ENCODE measurements around the gene HS3ST5. TPM values are rescaled to one million over a fixed set of nuclear protein-coding genes. Genes with fewer than 3 reads are reported as not detected.

HS3ST5 gene
- total and polyA plus RNA-seq, 9 donors, result 0.08 TPM; not detected in 8

DNA sequence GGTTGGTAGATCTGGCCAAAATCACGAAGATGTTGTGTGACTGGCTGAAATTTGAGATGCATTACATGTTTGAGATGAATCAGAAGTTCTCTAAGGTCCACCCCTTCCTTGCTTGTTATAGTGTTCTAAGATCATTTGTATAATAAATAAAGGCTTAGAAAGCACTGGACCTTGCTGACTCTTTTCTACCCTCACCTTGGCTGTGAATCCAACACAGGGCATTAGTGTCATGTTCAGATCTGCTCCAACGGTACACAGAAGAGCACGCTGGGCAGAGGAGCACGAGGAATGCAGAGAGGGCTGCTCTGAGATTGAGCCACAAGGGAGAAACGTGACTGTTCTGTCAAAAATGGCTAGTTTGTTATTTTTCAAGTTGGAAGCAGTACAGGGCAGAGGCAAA is 202.4 kb downstream of the HS3ST5 start:
- no peak for DNase-seq
- Histone ChIP-seq H3K9me3 (no peaks in the 10 kb centered on the region), H3K27me3 (no peaks in the 10 kb centered on the region), H3K36me3 (no peaks in the 10 kb centered on the region), H3K4me3 (no peak overlapping the region), H3K4me1 (ENCODE audit: insufficient read depth) (no peaks in the 10 kb centered on the region), H3K27ac (no peak overlapping the region)
- WGBS, 3 donors, result 35 to 48% (median 36%) methylated on average over 5 of the region's 5 CpGs
- intact Hi-C loops (cut with DNase I), result no loop called here
- no peak for TF ChIP-seq EP300 (IDR thresholded peaks at IDR 0.05)
- TF ChIP-seq, protein P1, sequence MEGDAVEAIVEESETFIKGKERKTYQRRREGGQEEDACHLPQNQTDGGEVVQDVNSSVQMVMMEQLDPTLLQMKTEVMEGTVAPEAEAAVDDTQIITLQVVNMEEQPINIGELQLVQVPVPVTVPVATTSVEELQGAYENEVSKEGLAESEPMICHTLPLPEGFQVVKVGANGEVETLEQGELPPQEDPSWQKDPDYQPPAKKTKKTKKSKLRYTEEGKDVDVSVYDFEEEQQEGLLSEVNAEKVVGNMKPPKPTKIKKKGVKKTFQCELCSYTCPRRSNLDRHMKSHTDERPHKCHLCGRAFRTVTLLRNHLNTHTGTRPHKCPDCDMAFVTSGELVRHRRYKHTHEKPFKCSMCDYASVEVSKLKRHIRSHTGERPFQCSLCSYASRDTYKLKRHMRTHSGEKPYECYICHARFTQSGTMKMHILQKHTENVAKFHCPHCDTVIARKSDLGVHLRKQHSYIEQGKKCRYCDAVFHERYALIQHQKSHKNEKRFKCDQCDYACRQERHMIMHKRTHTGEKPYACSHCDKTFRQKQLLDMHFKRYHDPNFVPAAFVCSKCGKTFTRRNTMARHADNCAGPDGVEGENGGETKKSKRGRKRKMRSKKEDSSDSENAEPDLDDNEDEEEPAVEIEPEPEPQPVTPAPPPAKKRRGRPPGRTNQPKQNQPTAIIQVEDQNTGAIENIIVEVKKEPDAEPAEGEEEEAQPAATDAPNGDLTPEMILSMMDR (IDR thresholded peaks at IDR 0.05), result no peak
- TF ChIP-seq POLR2A (IDR thresholded peaks at IDR 0.05), result no peak

DNA sequence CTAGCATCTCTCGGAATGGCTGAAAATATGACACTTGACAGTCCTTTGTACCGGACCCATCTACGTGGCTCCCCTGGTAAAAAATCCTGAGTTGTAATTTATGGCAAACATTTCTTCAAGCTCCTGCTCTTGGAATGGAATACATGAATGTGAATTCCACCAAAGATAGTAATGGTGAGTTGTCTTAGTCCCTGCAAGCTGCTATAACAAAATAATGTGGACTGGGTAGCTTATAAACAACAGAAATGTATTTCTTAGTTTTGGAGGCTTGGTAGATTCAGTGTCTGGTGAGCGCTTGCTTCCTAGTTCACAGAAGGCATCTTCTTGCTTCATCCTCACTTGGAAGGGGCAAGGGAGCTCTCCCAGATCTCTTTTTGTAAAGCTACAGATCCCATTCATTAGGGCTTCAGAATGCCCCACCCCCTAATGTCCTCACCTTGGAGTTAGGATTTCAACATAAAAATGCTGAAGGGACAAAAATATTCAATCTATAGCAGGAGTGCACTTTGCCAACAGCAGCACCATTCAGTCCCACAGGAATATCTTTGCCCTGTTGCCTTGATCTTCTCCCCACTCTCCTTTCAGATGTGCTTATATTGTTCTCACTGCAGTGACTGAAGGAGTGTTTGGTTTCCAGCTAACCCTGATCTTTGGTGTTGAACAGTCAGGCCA is 204.1 kb downstream of the HS3ST5 start:
- WGBS, 3 donors, result 96 to 97% (median 97%) methylated on average over 4 of the region's 4 CpGs

DNA sequence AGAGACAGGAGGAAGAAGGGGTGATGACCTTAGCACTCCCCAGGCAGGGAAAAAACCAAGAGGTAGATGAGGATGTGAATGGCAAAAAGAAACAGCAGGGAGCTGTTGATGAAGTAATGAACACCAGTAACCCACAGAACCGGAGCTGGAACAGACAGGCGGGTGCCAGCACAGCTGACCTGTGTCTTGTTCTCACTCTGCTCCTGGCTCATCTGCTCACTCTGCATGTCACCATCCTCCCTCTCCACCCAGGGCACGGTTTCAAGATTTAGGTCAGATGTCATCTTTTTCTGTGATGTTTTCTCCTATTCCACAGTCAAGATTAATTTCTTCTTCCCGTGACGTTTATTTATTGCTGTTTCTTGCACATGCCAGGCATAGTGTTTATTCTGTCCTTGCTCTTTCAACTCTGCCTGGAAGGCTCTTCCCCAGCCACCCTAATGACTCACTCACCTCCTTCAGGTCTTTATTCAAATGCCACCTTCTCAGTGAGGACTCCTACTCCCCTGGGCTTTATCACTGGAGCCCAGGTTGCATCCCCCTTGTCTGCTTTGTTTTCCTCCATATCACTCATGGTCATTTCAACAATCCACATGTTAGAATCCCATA is 207.4 kb downstream of the HS3ST5 start:
- Histone ChIP-seq H3K27ac (no peak overlapping the region), H3K36me3 (no peaks in the 10 kb centered on the region), H3K4me3 (no peak overlapping the region), H3K4me1 (ENCODE audit: insufficient read depth) (no peaks in the 10 kb centered on the region), H3K27me3 (no peaks in the 10 kb centered on the region), H3K9me3 (no peaks in the 10 kb centered on the region)
- TF ChIP-seq, protein P1 (IDR thresholded peaks at IDR 0.05), result no peak
- TF ChIP-seq EP300 (IDR thresholded peaks at IDR 0.05) (no peak), POLR2A (IDR thresholded peaks at IDR 0.05) (no peak)
- WGBS, 3 donors, result 39 to 47% (median 45%) methylated on average over 5 of the region's 5 CpGs
- DNase-seq, result no peak
- intact Hi-C loops (cut with DNase I), result no loop called here

More for the DNA sequence above, 204.1 kb downstream of the HS3ST5 start:
- TF ChIP-seq, protein P1 (IDR thresholded peaks at IDR 0.05), result no peak
- TF ChIP-seq POLR2A (IDR thresholded peaks at IDR 0.05) (no peak), EP300 (IDR thresholded peaks at IDR 0.05) (no peak)
- no peaks in the 10 kb centered on the region for H3K36me3 ChIP-seq
- DNase-seq, result no peak
- no peak overlapping the region for H3K4me3 ChIP-seq
- intact Hi-C loops (cut with DNase I), result no loop called here
- no peaks in the 10 kb centered on the region for H3K4me1 ChIP-seq (ENCODE audit: insufficient read depth)
- no peaks in the 10 kb centered on the region for H3K27me3 ChIP-seq
- H3K9me3 ChIP-seq, result no peaks in the 10 kb centered on the region
- no peak overlapping the region for H3K27ac ChIP-seq

DNA sequence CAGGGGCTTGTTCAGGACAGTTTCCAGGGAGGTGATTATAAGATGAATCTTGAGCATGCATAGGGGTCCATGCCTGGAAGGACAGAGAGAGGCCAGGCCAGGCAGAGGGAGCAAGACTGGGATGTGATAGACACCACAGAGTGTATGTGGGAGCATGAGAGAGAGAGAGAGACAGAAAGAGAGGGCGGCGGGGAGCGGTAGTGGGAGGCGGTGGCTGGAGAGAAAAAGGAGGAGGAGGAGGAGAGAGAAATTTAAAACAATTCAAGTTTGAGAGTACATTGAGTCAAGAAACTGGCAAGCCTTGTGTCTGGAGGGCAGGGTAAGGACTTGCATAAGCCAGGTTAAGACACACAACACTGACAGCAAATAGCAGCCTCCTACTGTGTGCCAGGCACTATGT is 209.0 kb downstream of the HS3ST5 start:
- Histone ChIP-seq H3K27me3 (no peaks in the 10 kb centered on the region), H3K27ac (no peak overlapping the region), H3K9me3 (no peaks in the 10 kb centered on the region), H3K4me1 (ENCODE audit: insufficient read depth) (no peaks in the 10 kb centered on the region), H3K4me3 (no peak overlapping the region), H3K36me3 (no peaks in the 10 kb centered on the region)
- no peak for DNase-seq
- intact Hi-C loops (cut with DNase I), result no loop called here
- TF ChIP-seq POLR2A (IDR thresholded peaks at IDR 0.05) (no peak), EP300 (IDR thresholded peaks at IDR 0.05) (no peak)
- TF ChIP-seq, protein P1 (IDR thresholded peaks at IDR 0.05), result no peak
- WGBS, 3 donors, result 52 to 60% (median 56%) methylated on average over 4 of the region's 4 CpGs

Data from ovary (tissue), 9 donors.